ENCODE measurements around the gene COX14. TPM values are rescaled to one million over a fixed set of nuclear protein-coding genes. Genes with fewer than 3 reads are reported as not detected.

COX14 gene
- total RNA-seq, 6 donors from 2014 or later, result 22.0 to 98.2 (median 71.8) TPM

DNA sequence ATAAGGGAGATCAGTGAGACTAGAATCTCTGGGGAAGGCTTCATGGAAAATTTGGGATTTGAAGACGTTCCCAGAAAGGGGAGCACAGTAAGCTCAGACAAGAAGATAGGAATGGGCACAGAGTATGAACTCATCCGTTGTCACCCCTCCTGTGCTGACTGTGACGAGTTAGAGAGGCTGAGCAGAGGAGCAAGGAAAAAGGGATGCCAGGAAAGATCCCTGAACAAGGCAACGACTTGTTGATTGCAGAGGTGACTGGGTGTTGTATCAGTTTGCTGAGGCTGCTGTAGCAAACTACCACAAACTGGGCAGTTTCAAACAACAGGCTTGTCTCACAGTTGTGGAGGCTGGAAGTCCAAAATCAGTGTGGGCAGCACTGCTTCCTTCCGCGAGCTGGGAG lies 14.1 kb upstream of the COX14 start:
- Histone ChIP-seq H3K4me1 (no peaks in the 10 kb centered on the region), H3K27me3 (no peaks in the 10 kb centered on the region), H3K36me3 (peaks cover 46 to 90% (median 73%) of the 10 kb centered on the region in 4 donors), H3K27ac (no peak overlapping the region), H3K4me3 (no peak overlapping the region), H3K9me3 (no peaks in the 10 kb centered on the region)
- no peak for DNase-seq
- 91 to 96% methylated on average over 4 to 6 of the region's 6 CpGs for WGBS, 2 donors
- TF ChIP-seq EP300 (IDR thresholded peaks at IDR 0.05) (no peak), POLR2AphosphoS5 (IDR thresholded peaks at IDR 0.05) (no peak), POLR2A (IDR thresholded peaks at IDR 0.05) (no peak)
- TF ChIP-seq, protein P1, sequence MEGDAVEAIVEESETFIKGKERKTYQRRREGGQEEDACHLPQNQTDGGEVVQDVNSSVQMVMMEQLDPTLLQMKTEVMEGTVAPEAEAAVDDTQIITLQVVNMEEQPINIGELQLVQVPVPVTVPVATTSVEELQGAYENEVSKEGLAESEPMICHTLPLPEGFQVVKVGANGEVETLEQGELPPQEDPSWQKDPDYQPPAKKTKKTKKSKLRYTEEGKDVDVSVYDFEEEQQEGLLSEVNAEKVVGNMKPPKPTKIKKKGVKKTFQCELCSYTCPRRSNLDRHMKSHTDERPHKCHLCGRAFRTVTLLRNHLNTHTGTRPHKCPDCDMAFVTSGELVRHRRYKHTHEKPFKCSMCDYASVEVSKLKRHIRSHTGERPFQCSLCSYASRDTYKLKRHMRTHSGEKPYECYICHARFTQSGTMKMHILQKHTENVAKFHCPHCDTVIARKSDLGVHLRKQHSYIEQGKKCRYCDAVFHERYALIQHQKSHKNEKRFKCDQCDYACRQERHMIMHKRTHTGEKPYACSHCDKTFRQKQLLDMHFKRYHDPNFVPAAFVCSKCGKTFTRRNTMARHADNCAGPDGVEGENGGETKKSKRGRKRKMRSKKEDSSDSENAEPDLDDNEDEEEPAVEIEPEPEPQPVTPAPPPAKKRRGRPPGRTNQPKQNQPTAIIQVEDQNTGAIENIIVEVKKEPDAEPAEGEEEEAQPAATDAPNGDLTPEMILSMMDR (IDR thresholded peaks at IDR 0.05), result no peak
- no peak for ATAC-seq (ENCODE audit: low FRiP score in 2 of 2)

DNA sequence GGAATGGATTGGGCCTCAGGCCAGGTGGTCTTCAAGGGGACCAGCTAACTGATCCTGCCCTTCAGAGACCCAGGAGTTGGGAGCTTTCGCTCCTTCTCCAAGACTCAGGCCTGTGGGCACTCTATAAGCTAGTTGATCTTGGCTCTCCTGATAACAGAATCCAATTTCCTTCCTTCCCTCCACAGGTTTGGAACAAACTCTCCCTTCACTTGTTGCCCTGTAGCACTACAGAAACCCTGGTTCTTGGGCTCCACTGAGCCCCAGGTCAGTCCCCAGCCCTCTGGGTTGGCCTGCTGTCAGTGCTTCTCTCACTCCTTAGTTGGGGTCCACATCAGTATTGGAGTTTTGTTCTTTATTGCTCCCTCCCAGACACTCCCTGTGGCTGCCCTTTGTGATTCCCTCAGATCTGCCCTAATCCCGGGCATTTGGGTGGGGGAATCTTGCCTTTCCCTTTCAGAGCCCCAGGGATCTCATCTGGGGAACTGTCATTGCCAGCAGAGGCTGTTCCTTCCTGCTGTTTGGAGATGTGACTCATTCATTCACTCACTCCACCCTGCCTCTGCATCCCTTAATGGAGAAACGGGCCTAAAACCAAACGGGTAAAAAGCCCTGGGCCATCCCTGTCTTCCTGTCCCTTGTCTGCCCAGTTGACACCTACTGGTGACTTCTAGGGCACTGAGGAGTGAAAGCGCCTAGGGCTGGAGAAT lies 12.6 kb upstream of the COX14 start:
- Histone ChIP-seq H3K27ac (no peak overlapping the region), H3K9me3 (no peaks in the 10 kb centered on the region), H3K4me3 (no peak overlapping the region), H3K27me3 (no peaks in the 10 kb centered on the region), H3K4me1 (peaks cover 6 to 13% (median 11%) of the 10 kb centered on the region in 4 donors), H3K36me3 (peaks cover 41 to 75% (median 59%) of the 10 kb centered on the region in 4 donors)
- no peak for DNase-seq
- ATAC-seq (ENCODE audit: low FRiP score in 2 of 2), result peak in 1 of 2 donors; percentile 61
- WGBS, 2 donors, result 76 to 80% methylated on average over 4 to 5 of the region's 5 CpGs
- TF ChIP-seq, protein P1 (IDR thresholded peaks at IDR 0.05), result no peak
- no peak for TF ChIP-seq POLR2A (IDR thresholded peaks at IDR 0.05)
- no peak for TF ChIP-seq POLR2AphosphoS5 (IDR thresholded peaks at IDR 0.05)
- no peak for TF ChIP-seq EP300 (IDR thresholded peaks at IDR 0.05)

DNA sequence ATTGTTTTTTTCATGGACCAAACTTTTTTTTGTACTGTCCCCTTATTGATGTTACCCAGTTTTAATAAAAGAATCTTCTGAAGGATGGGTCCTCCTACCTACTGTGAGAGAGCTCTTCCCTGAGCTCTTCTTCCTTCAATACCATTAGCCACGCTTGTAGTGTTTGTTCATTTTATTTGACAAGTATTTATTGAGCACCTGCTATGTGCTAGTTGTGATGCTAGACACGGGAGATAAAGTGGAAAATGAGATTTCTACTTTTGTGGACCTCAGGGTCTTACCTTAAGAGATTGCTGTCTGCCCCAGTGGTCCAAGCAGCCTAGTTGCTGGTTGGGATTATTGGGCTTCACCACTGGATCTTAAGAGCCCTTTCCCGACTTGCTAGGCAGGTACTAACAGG lies 11.5 kb upstream of the COX14 start:
- Histone ChIP-seq H3K9me3 (no peaks in the 10 kb centered on the region), H3K27ac (no peak overlapping the region), H3K4me1 (peaks cover 8 to 15% (median 13%) of the 10 kb centered on the region in 4 donors), H3K36me3 (peaks cover 30 to 64% (median 48%) of the 10 kb centered on the region in 4 donors), H3K4me3 (no peak overlapping the region), H3K27me3 (no peaks in the 10 kb centered on the region)
- TF ChIP-seq, protein P1 (IDR thresholded peaks at IDR 0.05), result no peak
- no peak for DNase-seq
- ATAC-seq (ENCODE audit: low FRiP score in 2 of 2), result no peak
- WGBS, 2 donors, result 80 to 86% methylated on average over 2 to 3 of the region's 3 CpGs

DNA sequence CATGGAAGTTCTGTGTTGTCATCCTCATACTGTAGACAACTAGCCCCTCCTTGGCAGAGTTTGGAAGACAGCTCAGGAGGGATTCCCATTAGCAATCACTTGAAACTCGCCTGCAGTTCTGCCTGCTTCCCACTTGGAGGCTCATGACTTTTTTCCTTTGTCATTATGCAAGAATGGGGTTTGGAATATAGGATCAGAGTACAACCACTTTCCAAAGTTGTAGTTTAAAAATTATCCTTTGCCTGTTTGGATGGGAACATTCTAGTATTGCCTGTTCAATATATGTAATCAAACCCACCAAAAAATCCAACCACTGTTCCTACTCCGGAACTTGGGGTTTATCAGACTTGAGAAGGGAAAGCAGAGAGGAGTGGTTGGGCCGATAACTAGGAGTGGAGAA lies 10.4 kb upstream of the COX14 start:
- 84 to 85% methylated on average over 3 of the region's 3 CpGs for WGBS, 2 donors
- H3K27ac ChIP-seq, result no peak overlapping the region
- H3K4me3 ChIP-seq, result no peak overlapping the region
- no peak for TF ChIP-seq POLR2A (IDR thresholded peaks at IDR 0.05)
- no peak for TF ChIP-seq POLR2AphosphoS5 (IDR thresholded peaks at IDR 0.05)
- TF ChIP-seq, protein P1 (IDR thresholded peaks at IDR 0.05), result peak in 2 of 6 experiments; percentile 28 to 50
- no peak for TF ChIP-seq EP300 (IDR thresholded peaks at IDR 0.05)
- peaks cover 21 to 53% (median 37%) of the 10 kb centered on the region in 4 donors for H3K36me3 ChIP-seq
- ATAC-seq (ENCODE audit: low FRiP score in 2 of 2) (peak in 1 of 2 donors; percentile 28), DNase-seq (no peak)
- no peaks in the 10 kb centered on the region for H3K9me3 ChIP-seq
- no peaks in the 10 kb centered on the region for H3K27me3 ChIP-seq
- peaks cover 8 to 15% (median 13%) of the 10 kb centered on the region in 4 donors for H3K4me1 ChIP-seq

DNA sequence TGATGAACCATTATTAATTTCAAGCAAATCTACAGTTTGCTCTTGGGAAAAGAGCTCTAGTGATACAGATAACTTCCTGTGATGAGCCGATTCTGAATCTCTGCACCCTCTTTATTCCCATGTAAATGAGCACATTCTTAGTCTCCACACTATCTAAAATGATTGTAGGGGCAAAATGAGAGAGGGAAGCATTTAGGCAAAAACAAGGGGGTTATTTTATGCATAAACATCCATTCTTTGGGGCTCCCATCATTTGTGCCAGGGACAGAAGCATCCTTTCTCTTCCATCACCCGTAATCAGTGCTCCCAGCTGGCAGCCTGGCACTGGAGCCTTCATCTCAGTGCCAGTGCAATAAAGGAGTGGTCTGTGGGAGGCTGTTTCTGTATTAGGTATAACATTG lies 9.9 kb upstream of the COX14 start:
- Histone ChIP-seq H3K9me3 (no peaks in the 10 kb centered on the region), H3K27me3 (no peaks in the 10 kb centered on the region), H3K4me1 (peaks cover 8 to 15% (median 13%) of the 10 kb centered on the region in 4 donors), H3K36me3 (peaks cover 16 to 48% (median 32%) of the 10 kb centered on the region in 4 donors), H3K27ac (no peak overlapping the region), H3K4me3 (no peak overlapping the region)
- 89 to 92% methylated on average over 2 of the region's 2 CpGs for WGBS, 2 donors
- DNase-seq (no peak), ATAC-seq (ENCODE audit: low FRiP score in 2 of 2) (no peak)
- TF ChIP-seq POLR2A (IDR thresholded peaks at IDR 0.05), result no peak
- TF ChIP-seq POLR2AphosphoS5 (IDR thresholded peaks at IDR 0.05), result no peak
- TF ChIP-seq, protein P1 (IDR thresholded peaks at IDR 0.05), result no peak
- no peak for TF ChIP-seq EP300 (IDR thresholded peaks at IDR 0.05)
